Measurements from ENCODE around the gene SH3RF3. TPM values are rescaled to one million over a fixed set of nuclear protein-coding genes. Genes with fewer than 3 reads are reported as not detected.

Gene SH3RF3
- total RNA-seq, 1 donor from 2014 or later: 0.22 TPM

DNA sequence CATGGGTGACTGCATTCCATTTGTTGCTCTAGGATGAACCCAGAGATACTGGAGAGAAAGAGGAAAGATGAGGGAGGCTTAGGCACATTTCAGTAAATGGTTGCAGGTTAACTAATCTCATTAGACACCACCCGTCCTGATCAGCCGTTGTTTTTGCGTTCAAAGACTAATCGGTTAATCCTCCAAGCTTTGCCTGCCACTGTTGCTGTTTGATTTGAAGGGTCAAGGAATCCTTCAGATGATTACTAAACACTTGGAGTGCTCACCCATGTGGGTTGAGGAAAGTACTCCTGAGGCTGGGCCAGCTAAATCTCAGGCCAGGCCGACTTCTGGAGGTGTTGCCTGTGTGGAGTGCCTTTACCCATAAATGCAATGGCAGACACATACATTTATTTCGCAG lies 8.6 kb downstream of the SH3RF3 start:
- intact Hi-C loops (cut with micrococcal nuclease): no loop called here

DNA sequence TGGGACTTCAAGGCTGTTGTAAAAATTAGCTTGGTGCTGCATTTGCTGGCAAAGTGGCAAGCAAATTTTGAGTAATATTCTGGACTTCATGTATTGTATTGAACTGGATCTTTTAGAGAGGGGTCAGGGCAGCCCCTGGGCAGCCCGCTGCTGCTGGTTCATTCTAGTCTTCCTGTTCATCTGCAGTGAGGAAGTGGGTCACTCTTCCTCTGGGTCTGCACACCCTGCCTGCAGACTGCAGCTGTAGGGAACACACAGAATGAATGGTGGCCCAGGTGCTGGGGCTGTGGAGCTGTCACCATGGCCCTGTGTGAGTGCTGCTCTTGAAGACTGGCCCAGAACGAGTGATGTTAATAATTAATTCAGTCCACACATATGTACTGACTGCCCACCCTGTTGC lies 9.4 kb downstream of the SH3RF3 start:
- intact Hi-C loops (cut with micrococcal nuclease): no loop called here

DNA sequence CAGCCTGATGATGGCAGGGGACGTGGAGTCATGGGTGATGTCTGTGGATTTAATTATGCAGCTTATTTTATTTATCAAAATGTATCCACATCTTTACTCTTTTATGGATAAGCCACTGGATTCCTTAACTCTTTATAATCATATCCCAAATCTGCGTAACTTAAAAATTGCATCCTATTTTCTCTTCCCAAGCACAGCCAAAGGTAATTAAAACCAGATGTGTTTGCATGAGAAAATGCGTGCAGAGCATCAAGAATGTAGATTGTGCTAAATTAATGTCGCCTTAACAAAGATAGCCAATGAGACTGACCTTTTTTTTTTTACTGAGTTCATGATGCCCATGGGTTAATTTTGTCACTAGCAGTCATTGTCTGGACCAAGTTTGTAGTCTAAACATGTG lies 10.0 kb downstream of the SH3RF3 start:
- intact Hi-C loops (cut with micrococcal nuclease): no loop called here

DNA sequence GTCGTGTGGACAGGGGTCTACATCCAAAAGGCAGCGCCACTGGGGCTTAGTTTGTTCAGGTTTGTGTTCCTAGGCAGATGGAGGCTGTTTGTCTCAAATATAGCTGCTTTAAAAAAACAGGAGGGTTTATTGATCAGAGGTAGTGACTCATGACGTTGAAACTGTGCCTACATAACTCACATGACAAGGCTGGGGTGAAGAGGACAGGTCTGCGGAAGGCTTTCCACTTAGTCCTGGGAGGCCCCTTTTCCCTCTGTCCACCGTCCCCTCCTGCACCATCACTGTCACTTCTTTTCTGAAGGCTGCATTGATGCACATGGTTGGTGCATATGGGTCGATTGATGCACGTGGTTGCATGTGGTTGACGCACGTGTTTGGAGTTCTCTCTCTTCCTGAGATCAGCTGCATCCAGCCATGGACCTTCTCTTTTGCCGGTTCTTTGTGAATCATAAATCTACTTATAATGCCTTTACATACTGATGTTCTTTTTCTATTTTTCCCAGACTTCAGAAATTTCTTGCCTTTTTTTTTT lies 10.9 kb downstream of the SH3RF3 start:
- intact Hi-C loops (cut with micrococcal nuclease): loop anchor here (5.0 to 10.0 kb wide), 3 partner anchors 192 to 515 kb away; partner anchors contain the start of gene CCDC138

DNA sequence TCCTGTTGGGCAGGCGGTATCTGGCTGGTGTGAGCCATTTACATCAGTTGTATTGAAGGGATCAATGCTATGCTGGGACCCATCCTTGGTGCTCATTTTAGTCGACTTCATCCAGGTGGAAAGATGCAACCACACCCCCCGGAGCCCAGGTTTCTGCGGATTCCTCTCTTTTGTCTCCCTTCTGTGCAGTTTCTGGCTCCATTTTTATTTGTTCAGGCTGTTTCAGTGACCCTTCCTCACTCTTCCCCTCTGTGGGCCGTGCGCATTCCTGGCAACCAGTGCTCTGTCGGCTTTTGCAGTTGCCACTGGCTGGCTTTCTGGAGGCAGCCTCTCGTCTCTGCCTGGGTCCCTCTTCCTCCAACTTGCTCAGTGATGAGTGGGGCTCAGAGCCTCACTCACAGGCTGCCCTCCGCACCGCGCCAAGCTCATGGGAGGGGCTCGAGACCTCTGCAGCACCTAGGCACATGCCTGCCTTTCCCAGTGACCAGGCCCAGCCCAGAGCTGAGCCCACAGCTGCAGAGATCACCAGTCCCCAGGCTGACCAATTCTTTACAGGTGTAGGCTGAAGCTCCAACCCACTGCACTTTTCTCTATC lies 12.1 kb downstream of the SH3RF3 start:
- intact Hi-C loops (cut with micrococcal nuclease): loop anchor here (5.0 to 10.0 kb wide), 3 partner anchors 191 to 516 kb away; partner anchors contain the start of gene CCDC138

DNA sequence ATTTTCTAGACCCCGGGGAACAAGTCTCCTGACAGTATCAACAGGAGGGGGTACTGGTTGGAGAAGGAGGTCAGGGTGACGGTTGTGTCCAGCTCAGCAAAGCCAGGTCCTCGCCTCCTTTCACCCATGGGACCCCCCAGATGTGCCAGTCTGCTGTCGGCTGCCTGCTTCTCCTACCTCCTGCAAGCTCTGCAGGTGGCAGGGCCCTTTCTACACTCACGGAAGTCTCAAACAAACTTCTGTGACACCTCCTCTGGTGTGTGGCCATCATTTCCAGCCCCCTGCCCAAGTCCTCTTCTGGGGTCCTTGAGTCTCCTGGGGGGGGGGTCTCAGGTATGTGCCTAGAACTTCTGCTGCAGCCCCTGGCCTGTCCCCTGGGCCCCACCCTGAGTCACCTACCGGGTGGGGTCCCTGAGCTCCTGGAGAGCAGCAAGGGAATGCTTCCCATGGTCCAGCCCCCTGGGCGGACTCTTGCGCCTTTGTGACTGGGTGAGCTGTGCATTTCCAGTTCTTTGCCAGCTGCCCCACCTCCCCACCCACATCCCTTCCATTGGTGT lies 12.8 kb downstream of the SH3RF3 start:
- intact Hi-C loops (cut with micrococcal nuclease): loop anchor here (5.0 to 10.0 kb wide), 3 partner anchors 190 to 517 kb away; partner anchors contain the start of gene CCDC138

DNA sequence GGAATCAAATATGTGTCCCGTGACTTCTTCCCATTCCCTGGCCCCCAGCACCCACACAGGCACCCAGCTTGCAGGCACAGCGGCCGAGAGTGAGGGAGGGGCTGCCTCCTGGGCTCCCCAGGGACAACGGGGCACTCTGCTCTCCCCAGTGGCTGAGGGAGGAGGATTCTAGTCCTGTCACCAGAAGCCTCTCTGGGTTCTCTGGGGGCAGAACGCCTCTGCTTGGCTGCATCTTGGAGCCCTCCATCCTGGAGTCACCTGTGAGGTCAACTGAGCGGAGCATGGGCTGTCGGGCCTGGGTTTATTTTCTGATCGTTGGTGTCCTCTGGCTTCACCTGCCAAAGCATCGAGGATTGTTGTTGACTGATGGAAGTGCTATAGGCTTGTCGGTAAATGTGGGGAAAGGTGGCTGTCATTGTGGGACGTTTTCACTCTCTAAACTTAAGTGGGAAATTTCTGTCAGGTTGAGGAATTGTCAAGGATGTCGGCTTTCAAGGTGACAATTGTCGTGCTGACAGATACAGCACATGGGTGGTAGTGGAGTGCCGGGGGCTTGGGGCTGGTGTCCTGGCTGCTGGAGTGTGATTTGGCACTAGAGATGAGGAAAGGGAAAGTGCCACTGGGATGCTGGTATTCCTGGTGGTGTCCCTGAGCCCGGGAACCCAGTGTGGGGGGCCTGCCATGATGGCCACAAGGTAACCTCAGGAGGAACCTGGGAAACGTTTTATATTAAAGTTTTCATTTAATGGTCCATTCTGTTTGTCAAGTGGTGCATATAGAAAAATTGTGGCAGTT lies 13.6 kb downstream of the SH3RF3 start:
- intact Hi-C loops (cut with micrococcal nuclease): loop anchor here (5.0 to 10.0 kb wide), 3 partner anchors 190 to 518 kb away; partner anchors contain the start of gene CCDC138

DNA sequence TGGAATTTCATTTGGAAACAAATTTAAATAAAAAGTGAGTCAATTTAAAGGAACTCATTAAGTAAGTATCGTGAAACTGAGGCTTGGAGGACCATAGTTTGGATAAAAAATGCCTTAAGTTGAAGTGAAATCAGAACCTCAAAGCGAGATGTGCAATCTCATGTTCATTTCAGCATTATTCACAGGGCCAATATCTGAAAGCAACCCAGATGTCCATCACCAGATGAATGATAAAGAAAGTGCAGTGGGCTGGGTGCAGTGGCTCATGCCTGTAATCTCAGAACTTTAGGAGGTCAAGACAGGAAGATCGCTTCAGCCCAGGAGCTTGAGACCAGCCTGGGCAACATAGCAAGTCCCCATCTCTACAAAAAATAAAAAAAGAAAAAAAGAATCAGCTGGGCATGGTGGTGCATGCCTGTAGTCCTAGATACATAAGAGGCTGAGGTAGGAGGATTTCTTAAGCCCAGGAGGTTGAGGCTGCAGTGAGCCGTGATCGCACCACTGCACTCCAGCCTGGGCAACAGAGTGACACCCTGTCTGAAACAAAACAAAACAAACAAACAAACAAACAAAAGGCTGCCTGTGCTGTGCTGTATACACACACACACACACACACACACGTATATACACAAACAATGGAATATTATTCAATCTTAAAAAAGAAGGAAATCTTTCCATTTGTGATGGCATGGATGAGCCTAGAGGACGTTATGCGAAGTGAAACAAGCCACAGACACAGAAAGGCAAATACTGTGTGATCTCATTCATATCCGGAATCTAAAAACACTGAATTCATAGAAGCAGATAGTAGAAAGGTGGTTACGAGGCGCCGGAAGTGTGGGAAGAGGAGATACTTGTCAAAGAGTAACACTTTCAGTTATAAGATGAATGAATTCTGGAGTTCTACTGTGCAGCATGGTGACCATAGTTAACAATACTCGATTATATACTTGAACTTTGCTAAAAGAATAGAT lies 14.5 kb downstream of the SH3RF3 start:
- intact Hi-C loops (cut with micrococcal nuclease): loop anchor here (1.0 to 10.0 kb wide), 7 partner anchors 15 to 519 kb away; partner anchors contain the start of gene CCDC138

DNA sequence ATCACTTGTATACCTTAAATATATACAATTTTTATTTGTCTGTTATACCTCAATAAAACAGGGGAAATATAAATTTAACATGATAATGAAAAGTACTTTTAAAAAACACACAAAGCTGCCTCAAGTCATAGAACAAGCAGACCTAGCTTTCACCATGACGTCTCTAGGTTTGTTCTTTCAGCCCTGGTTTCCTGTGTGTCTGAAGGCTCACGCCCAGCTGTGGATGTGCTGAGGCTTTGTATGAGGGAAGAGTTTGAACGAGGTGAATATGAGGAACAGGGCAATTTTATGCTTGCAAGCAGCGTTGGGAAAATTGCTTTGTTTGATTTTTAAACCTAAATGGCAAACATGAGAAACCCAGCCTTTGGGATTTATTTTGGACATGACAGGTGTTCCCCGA lies 15.3 kb downstream of the SH3RF3 start:
- intact Hi-C loops (cut with micrococcal nuclease): loop anchor here (1.0 to 10.0 kb wide), 7 partner anchors 16 to 519 kb away; partner anchors contain the start of gene CCDC138

DNA sequence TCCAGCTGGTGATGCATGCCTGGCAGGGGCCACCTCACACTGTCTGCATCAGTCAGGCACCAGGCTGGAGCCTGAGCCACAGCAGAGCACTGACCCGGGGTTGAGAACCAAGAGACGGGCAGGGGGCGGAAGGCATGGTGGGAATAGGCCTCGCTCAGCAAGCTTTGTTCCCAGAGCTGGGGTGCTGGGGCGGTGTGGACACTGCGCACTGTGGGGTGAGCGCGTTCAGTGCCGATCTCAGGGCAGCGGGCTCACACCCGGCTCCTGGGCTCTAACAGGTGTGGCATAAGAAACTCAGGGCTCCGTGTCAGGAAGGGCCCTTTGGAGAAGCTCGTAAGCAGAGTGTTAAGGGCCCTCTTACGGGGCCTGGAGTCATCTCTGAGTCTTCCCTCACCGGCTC lies 15.7 kb downstream of the SH3RF3 start:
- intact Hi-C loops (cut with micrococcal nuclease): loop anchor here (1.0 to 10.0 kb wide), 7 partner anchors 16 to 520 kb away; partner anchors contain the start of gene CCDC138

DNA sequence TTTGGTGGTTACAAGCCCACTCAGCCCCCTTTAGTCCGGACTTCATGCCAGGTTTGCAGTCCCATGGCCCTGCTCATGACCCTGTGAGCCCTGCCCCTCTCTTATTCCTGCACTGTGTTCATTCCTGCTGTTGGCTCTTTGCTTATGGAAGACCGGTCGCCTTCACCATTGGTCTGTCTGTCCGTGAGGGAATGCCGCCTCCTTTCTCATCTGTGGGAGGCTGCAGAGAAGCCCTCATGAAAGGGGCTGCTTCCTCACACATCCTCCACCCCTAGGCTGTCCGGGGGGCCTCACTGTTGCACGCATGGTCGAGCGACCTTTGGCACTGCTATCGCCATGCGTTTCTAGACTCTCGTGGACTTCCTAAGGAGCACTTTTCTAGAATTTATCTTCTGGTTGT lies 16.3 kb downstream of the SH3RF3 start:
- intact Hi-C loops (cut with micrococcal nuclease): loop anchor here (2.0 to 10.0 kb wide), 2 partner anchors 114 to 520 kb away; no protein-coding TSS in a partner anchor

DNA sequence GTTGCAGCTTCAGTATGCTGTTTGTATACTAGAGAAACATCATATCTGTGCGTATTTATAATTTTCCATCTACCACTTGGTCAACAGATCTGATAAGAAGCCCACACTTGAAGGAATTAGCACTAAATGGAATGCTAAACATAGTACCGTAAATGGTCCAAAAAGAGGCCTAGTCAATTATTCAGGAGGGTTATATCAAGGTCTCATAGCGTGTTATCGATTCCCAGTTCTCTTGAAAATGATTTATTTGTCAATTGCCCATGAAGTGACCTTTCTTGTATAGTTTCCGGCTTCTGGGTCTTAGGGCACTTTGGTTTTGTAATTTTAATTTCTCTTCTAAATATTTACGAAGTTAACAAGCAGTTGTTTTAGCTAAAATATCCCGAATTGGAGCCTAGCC lies 18.4 kb downstream of the SH3RF3 start:
- intact Hi-C loops (cut with micrococcal nuclease): loop anchor here (10.0 kb wide), 1 partner anchor 523 kb away; no protein-coding TSS in a partner anchor

DNA sequence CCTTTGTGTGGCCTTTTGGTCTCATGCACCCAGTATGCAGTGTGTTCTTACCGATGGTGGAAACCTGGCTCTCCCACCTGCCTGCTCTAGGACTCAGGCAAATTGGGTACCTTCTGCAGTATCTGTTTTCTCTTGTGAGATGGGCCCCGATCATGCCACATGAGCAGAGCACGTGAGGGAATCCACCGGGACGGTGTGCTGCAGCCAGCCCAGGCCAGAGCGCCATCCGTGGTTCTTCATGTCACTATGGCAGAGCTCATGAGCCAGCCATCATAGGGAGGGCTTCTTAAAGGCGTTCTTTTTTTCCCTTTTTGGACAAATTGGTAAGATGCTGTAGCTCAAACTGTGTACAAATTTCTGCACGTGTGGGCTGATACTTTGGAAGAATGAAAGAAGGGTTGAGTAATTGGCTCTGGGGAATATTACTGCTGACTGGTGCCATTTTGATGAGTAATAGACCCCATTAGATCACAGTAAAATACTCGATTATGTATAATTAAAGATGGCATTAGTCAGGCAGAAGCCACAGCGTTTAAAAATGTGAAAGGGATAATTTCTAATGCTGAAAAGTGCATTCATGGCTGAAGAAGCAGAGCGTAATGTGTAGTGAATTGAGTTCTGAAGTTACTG lies 19.2 kb downstream of the SH3RF3 start:
- intact Hi-C loops (cut with micrococcal nuclease): loop anchor here (10.0 kb wide), 1 partner anchor 523 kb away; no protein-coding TSS in a partner anchor

DNA sequence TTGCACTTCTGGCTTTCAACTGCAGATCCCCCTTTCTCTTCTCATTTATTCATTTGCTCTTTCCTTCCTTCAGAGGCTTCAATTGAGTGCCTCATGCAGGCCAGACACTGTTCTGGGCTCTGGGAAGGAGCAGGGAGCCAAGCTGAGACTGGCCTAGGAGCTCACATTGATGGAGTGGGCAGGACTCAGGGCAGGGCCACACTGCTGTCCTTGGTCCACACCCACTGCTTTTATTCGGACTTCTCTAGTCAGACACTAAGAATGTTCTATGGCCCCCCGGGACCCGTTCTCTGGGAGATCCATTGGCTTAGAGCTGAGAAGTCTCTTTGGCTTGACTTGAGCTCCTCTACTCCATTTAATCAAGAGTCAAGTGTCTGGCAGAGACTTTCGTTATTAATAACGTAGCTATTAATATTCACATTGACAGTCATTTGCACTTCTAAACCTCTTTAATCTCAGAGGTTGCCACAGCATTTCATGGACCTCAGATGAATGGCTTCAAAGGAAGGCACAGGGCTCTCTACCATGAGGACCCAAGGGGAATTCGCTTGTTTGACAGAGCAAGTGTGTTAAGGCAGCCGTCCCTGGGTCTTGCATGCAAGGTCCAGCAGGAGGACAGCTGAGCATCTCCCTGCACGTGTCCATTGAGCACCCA lies 20.1 kb downstream of the SH3RF3 start:
- intact Hi-C loops (cut with micrococcal nuclease): loop anchor here (10.0 kb wide), 1 partner anchor 524 kb away; no protein-coding TSS in a partner anchor

DNA sequence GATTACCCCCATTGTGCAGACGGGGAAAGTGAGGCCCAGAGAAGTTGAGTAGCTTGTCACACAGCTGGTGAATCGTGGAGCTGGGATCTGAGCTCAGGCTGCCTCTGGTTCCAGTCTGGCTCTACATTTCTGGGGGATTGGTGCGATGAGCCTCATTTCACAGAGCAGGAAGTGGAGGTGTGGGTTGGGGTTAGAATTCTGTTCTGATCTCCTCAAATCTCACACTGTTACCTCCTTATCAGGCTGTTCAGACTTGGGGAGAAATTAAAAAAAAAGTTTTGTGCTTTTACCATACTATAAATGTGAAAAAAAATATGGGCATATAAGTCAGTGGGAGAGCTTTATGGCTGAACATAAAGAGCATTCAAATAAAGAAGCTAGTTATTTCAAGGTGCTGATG lies 21.6 kb downstream of the SH3RF3 start:
- intact Hi-C loops (cut with micrococcal nuclease): no loop called here

DNA sequence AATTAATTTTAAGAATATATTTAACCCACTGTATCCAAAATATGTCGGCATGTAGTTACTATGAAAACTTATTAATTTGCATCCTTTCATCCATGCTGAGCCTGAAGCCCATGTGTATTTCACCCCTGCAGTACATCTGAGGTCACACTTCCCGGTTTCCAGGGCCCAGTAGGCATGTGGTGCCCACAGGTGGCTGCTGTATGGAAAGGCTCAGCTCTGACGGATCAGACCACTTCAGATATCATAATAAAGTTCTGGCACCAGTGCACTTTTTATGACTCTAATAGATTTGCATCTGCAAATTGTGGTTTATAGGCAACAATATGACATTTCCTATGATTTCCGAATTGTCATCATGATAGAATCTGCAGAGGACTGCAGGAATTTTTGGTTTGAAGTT lies 22.5 kb downstream of the SH3RF3 start:
- intact Hi-C loops (cut with micrococcal nuclease): no loop called here

DNA sequence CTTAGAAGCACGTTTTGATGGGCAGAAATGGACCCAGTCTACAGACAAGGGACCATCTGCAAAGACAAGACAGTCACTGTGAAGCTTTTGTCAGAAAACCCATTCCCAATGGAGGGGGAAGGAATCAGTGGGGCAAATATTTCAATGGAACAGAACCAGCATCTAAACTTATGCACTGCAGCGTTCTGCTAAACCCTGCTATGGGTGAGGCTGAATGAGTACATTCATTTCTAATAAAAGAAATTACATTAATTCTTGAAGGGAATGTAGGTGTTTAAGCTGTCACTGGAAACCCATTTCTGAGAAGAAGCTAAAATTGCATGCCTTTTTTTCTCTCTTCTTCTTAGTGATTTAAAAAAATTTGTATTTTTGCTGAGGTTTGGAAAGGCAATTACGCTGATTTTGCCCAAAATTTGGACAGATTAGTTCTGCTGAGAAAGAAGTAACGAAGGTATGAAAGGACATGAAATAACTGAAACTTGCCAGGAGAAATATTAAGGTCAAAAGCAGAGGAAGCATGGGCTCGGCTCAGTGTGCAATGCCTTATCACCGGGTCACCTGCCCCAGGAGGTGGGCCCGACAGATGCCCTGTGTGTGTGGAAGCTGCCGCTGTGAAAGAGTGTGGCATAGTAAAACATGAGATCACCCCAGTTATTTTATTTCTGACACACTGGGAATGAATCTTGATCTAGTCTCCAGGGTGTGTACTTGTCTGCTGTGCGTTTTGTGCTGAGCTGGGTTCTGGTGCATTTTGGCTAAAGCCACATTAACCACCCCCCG lies 24.2 kb downstream of the SH3RF3 start:
- intact Hi-C loops (cut with micrococcal nuclease): no loop called here

DNA sequence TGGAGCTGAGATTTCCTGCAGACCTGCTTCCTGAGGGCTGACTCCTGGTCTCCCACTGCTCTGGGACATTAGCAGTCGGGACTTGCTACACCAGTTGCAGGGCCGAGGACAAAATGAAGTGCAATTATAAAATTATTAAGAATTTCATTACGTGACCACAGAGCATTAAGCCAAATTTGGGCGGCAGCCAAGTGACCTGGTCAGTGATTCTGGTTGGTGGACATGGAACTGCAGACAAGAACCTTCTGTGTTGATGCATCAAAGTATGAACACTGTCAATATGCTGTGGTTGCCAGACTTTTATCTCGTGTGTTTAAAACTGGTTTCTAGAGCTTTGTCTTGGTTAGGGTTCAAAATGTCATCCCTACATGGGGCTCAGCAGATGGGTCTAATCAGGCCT lies 24.8 kb downstream of the SH3RF3 start:
- intact Hi-C loops (cut with micrococcal nuclease): no loop called here

DNA sequence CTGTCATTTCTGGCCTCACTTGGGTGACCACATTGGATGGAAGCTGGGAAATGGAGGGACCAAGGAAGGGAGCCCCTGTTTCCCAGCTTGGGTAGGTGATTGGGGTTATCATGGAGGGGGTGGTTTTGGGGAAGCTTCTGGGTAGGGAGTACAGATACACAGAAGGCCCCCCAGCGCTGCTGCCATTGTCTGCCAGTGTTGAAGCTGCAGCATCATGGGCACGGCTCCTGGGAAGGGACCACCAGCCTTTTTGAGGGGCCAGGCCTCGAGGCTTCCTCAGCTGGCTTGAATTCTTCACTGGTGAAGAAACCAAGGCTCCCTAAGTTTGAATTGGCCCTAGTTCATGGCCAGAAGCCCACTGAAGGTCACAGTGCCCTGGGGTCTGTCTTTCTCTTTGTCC lies 25.2 kb downstream of the SH3RF3 start:
- intact Hi-C loops (cut with micrococcal nuclease): no loop called here
